Measurements from ENCODE around the gene MARCHF2.

DNA sequence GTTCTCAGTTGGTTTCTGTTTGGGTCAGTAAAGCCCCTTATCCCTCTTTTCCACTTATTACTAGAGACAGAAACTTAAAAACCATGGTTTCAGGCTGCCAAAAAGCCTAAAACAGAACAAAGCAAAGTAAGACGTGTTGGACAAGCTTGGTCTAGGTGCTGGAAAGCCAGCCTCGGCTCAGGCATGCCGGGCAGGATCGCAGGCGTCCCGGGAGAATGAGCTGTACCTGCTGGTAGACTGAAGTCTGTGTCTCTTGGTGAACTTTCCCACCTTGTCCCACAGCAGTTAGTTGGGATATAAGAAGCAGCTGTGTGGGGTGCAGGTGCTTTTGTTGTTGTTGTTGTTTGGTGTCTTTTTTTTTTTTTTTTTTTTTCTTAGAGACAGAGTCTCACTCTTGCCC, 68.5 kb downstream of the MARCHF2 start:
- TF ChIP-seq POLR2A (IDR thresholded peaks at IDR 0.05): no peak
- TF ChIP-seq, protein P1, sequence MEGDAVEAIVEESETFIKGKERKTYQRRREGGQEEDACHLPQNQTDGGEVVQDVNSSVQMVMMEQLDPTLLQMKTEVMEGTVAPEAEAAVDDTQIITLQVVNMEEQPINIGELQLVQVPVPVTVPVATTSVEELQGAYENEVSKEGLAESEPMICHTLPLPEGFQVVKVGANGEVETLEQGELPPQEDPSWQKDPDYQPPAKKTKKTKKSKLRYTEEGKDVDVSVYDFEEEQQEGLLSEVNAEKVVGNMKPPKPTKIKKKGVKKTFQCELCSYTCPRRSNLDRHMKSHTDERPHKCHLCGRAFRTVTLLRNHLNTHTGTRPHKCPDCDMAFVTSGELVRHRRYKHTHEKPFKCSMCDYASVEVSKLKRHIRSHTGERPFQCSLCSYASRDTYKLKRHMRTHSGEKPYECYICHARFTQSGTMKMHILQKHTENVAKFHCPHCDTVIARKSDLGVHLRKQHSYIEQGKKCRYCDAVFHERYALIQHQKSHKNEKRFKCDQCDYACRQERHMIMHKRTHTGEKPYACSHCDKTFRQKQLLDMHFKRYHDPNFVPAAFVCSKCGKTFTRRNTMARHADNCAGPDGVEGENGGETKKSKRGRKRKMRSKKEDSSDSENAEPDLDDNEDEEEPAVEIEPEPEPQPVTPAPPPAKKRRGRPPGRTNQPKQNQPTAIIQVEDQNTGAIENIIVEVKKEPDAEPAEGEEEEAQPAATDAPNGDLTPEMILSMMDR (IDR thresholded peaks at IDR 0.05): no peak
